ENCODE measurements around the gene SEL1L3. TPM values are rescaled to one million over a fixed set of nuclear protein-coding genes. Genes with fewer than 3 reads are reported as not detected.

Gene SEL1L3
- total RNA-seq, 1 experiment from 2014 or later: 15.7 TPM

- Histone ChIP-seq H3K4me1 (no peaks in the 10 kb centered on the region), H3K4me3 (ENCODE audit: low read depth, low read length) (no peak overlapping the region), H3K27me3 (replicated peaks; ENCODE audit: control insufficient read depth, insufficient read depth, low read length) (no peaks in the 10 kb centered on the region), H3K36me3 (ENCODE audit: control insufficient read depth, insufficient read depth, low read length) (no peaks in the 10 kb centered on the region), H3K9me3 (no peaks in the 10 kb centered on the region)
- CTCF ChIA-PET: no interaction called here
- Mint-ChIP-seq H3K27me3 (ENCODE audit: insufficient read depth, unreplicated experiment) (no peaks in the 10 kb centered on the region), H3K9me3 (ENCODE audit: unreplicated experiment) (no peaks in the 10 kb centered on the region), H3K4me1 (ENCODE audit: low read depth, unreplicated experiment) (no peaks in the 10 kb centered on the region), H3K36me3 (ENCODE audit: insufficient read depth, unreplicated experiment) (no peaks in the 10 kb centered on the region), H3K4me3 (ENCODE audit: unreplicated experiment) (no peak overlapping the region), H3K27ac (ENCODE audit: unreplicated experiment) (no peak overlapping the region)
- BruUV-seq (replicated peaks): no TSS peak
- TF ChIP-seq, protein P1, sequence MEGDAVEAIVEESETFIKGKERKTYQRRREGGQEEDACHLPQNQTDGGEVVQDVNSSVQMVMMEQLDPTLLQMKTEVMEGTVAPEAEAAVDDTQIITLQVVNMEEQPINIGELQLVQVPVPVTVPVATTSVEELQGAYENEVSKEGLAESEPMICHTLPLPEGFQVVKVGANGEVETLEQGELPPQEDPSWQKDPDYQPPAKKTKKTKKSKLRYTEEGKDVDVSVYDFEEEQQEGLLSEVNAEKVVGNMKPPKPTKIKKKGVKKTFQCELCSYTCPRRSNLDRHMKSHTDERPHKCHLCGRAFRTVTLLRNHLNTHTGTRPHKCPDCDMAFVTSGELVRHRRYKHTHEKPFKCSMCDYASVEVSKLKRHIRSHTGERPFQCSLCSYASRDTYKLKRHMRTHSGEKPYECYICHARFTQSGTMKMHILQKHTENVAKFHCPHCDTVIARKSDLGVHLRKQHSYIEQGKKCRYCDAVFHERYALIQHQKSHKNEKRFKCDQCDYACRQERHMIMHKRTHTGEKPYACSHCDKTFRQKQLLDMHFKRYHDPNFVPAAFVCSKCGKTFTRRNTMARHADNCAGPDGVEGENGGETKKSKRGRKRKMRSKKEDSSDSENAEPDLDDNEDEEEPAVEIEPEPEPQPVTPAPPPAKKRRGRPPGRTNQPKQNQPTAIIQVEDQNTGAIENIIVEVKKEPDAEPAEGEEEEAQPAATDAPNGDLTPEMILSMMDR (IDR thresholded peaks at IDR 0.05; ENCODE audit: insufficient read depth in 1 of 2, low read depth in 1 of 2, low read length in 1 of 2, severe bottlenecking in 1 of 2, unreplicated experiment in 1 of 2): no peak
- DNase-seq: no peak
- POLR2A ChIA-PET: no interaction called here
- intact Hi-C loops (cut with micrococcal nuclease; ENCODE audit: unreplicated experiment): no loop called here
Observed at GRCh38 chr4:25842229-25842845, 20.5 kb downstream of the SEL1L3 start.

DNA sequence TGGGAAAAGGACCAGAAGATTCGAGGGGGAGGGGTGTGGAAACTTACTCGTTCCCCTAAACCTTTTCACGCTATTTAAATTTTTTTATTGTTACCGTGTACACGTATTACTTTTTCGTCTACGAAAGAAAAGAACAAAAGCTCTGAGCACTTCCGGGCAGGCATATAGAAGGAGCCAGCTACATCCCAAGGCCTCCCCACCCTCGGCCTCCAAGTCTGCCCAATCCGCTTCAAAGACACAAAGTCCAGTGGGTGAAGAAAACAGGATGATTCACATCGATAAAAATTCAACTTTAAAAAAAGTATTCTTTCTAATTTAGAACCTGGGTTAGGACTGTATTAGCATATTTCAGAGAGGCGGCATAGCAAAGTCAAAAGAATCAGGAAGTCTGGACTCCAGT is 23.1 kb downstream of the SEL1L3 start:
- intact Hi-C loops (cut with micrococcal nuclease; ENCODE audit: unreplicated experiment): no loop called here
- no peaks in the 10 kb centered on the region for H3K27me3 Mint-ChIP-seq (ENCODE audit: insufficient read depth, unreplicated experiment)
- no peak overlapping the region for H3K27ac Mint-ChIP-seq (ENCODE audit: unreplicated experiment)
- Histone ChIP-seq H3K27me3 (replicated peaks; ENCODE audit: control insufficient read depth, insufficient read depth, low read length) (no peaks in the 10 kb centered on the region), H3K36me3 (ENCODE audit: control insufficient read depth, insufficient read depth, low read length) (no peaks in the 10 kb centered on the region), H3K4me3 (ENCODE audit: low read depth, low read length) (no peak overlapping the region), H3K9me3 (no peaks in the 10 kb centered on the region), H3K4me1 (no peaks in the 10 kb centered on the region)
- CTCF ChIA-PET: no interaction called here
- BruUV-seq (replicated peaks): no TSS peak
- no peaks in the 10 kb centered on the region for H3K4me1 Mint-ChIP-seq (ENCODE audit: low read depth, unreplicated experiment)
- POLR2A ChIA-PET: no interaction called here
- no peaks in the 10 kb centered on the region for H3K9me3 Mint-ChIP-seq (ENCODE audit: unreplicated experiment)
- H3K4me3 Mint-ChIP-seq (ENCODE audit: unreplicated experiment): no peak overlapping the region
- no peak for DNase-seq
- no peaks in the 10 kb centered on the region for H3K36me3 Mint-ChIP-seq (ENCODE audit: insufficient read depth, unreplicated experiment)
- TF ChIP-seq, protein P1 (IDR thresholded peaks at IDR 0.05; ENCODE audit: insufficient read depth in 1 of 2, low read depth in 1 of 2, low read length in 1 of 2, severe bottlenecking in 1 of 2, unreplicated experiment in 1 of 2): no peak

- Mint-ChIP-seq H3K27me3 (ENCODE audit: insufficient read depth, unreplicated experiment) (no peaks in the 10 kb centered on the region), H3K27ac (ENCODE audit: unreplicated experiment) (no peak overlapping the region), H3K36me3 (ENCODE audit: insufficient read depth, unreplicated experiment) (no peaks in the 10 kb centered on the region), H3K4me3 (ENCODE audit: unreplicated experiment) (no peak overlapping the region), H3K4me1 (ENCODE audit: low read depth, unreplicated experiment) (no peaks in the 10 kb centered on the region), H3K9me3 (ENCODE audit: unreplicated experiment) (no peaks in the 10 kb centered on the region)
- H3K4me1 ChIP-seq: no peaks in the 10 kb centered on the region
- no TSS peak for BruUV-seq (replicated peaks)
- ChIA-PET POLR2A (no interaction called here), CTCF (no interaction called here)
- no peaks in the 10 kb centered on the region for H3K27me3 ChIP-seq (replicated peaks; ENCODE audit: control insufficient read depth, insufficient read depth, low read length)
- H3K36me3 ChIP-seq (ENCODE audit: control insufficient read depth, insufficient read depth, low read length): no peaks in the 10 kb centered on the region
- no peaks in the 10 kb centered on the region for H3K9me3 ChIP-seq
- TF ChIP-seq, protein P1 (IDR thresholded peaks at IDR 0.05; ENCODE audit: insufficient read depth in 1 of 2, low read depth in 1 of 2, low read length in 1 of 2, severe bottlenecking in 1 of 2, unreplicated experiment in 1 of 2): no peak
- H3K4me3 ChIP-seq (ENCODE audit: low read depth, low read length): no peak overlapping the region
- intact Hi-C loops (cut with micrococcal nuclease; ENCODE audit: unreplicated experiment): no loop called here
- DNase-seq: no peak
Observed at GRCh38 chr4:25839233-25839632, 23.6 kb downstream of the SEL1L3 start.
